ENCODE measurements around the gene MAP4K3. TPM values are rescaled to one million over a fixed set of nuclear protein-coding genes. Genes with fewer than 3 reads are reported as not detected.
A peak's percentile ranks its signal among the peaks of the same experiment; 100 is the strongest.

The MAP4K3 gene
- total and polyA plus RNA-seq, 2 of the 4 experiments (the other 2 are of a cell fraction): 13.2 to 32.6 TPM

DNA sequence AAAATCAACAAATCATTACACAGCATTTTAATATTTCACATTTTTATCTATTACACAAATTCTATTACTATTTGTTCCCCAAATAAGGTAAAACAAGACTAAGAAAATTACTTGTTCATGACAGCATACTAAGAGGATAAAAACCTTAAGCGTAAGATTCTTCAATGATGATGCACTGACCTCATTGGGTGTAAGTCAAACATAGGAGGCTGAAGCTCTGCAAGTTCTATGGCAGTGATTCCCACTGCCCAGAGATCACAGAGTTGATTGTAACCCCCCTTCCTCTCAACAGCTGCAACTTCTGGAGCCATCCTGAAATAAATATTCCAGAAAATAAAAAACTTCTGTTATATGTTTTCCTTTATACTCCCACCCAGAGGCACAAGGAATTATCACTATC is 111.1 kb downstream of the MAP4K3 start:
- Histone ChIP-seq H3K23ac (ENCODE audit: low read depth, low read length) (no peak overlapping the region), H3K4me2 (ENCODE audit: low read depth, low read length) (no peak overlapping the region), H2AFZ (replicated peaks; ENCODE audit: low read length, poor library complexity) (no peak overlapping the region), H3K4me3 (ENCODE audit: insufficient read depth, low read depth, low read length) (no peak overlapping the region), H3K27me3 (ENCODE audit: control insufficient read depth, insufficient read depth, low read length) (no peaks in the 10 kb centered on the region), H2BK15ac (ENCODE audit: low read depth, low read length) (no peak overlapping the region), H2BK20ac (ENCODE audit: low read depth, low read length) (no peak overlapping the region), H2BK120ac (ENCODE audit: low read depth, low read length) (no peak overlapping the region), H3K9me1 (ENCODE audit: insufficient read depth, low read length) (peaks cover 3% of the 10 kb centered on the region; the same call in 1 of the 2 replicates), H3K36me3 (ENCODE audit: control insufficient read depth, insufficient read depth, low read length) (peaks cover 24% of the 10 kb centered on the region), H2AK9ac (replicated peaks; ENCODE audit: low read depth, low read length, poor library complexity) (no peak overlapping the region), H3K14ac (replicated peaks; ENCODE audit: low read depth, low read length) (no peak overlapping the region; the same call in 1 of the 2 replicates), H3K9me3 (ENCODE audit: control insufficient read depth, insufficient read depth, low read length) (no peaks in the 10 kb centered on the region), H3K79me1 (ENCODE audit: low read depth in 1 of 2, low read length in 2 of 2) (peaks cover 20 to 26% of the 10 kb centered on the region in 2 experiments), H3K4me1 (ENCODE audit: control insufficient read depth, insufficient read depth, low read length) (peaks cover 3% of the 10 kb centered on the region; the same call in 1 of the 2 replicates), H3K4ac (ENCODE audit: low read depth, low read length) (no peak overlapping the region), H4K8ac (ENCODE audit: low read depth in 2 of 2, low read length in 2 of 2) (0 out of 4 replicates have a peak overlapping the region, but pooled peaks of 1 of the 2 experiments have one; percentile 33), H2BK5ac (ENCODE audit: low read depth, low read length, poor library complexity, severe bottlenecking) (no peak overlapping the region), H3K9ac (ENCODE audit: low read depth, low read length) (no peak overlapping the region), H4K91ac (ENCODE audit: insufficient read depth, low read depth, low read length) (no peak overlapping the region), H3K27ac (ENCODE audit: insufficient read depth, low read length) (no peak overlapping the region), H3K56ac (ENCODE audit: extremely low read depth, insufficient read depth, low read length) (no peak overlapping the region), H3K18ac (ENCODE audit: low read depth, low read length) (no peak overlapping the region), H4K20me1 (ENCODE audit: insufficient read depth, low read length) (no peaks in the 10 kb centered on the region), H4K5ac (ENCODE audit: low read depth, low read length) (no peak overlapping the region), H2AK5ac (ENCODE audit: low read depth, low read length) (no peak overlapping the region)
- no TSS peak for BruUV-seq (replicated peaks)
- peak; percentile 57 for DNase-seq
- peak; percentile 40; the same call in 1 of the 2 replicates for ATAC-seq (ENCODE audit: low read depth)
- in situ Hi-C loops (cut with MboI; ENCODE audit: low sequenced_read_pairs) (no loop called here), dilution Hi-C loops (cut with HindIII; ENCODE audit: low sequenced_read_pairs, unreplicated experiment) (no loop called here), intact Hi-C loops (cut with micrococcal nuclease) (no loop called here)
- ChIA-PET POLR2A (ENCODE audit: unreplicated experiment) (no interaction called here), CTCF (no interaction called here)
- TF ChIP-seq SMC3 (IDR thresholded peaks at IDR 0.05; ENCODE audit: low read depth, low read length): no peak
- TF ChIP-seq, protein P1, sequence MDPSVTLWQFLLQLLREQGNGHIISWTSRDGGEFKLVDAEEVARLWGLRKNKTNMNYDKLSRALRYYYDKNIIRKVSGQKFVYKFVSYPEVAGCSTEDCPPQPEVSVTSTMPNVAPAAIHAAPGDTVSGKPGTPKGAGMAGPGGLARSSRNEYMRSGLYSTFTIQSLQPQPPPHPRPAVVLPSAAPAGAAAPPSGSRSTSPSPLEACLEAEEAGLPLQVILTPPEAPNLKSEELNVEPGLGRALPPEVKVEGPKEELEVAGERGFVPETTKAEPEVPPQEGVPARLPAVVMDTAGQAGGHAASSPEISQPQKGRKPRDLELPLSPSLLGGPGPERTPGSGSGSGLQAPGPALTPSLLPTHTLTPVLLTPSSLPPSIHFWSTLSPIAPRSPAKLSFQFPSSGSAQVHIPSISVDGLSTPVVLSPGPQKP (IDR thresholded peaks at IDR 0.05; ENCODE audit: borderline replicate concordance, low read depth, low read length): no peak
- TF ChIP-seq, protein P2, sequence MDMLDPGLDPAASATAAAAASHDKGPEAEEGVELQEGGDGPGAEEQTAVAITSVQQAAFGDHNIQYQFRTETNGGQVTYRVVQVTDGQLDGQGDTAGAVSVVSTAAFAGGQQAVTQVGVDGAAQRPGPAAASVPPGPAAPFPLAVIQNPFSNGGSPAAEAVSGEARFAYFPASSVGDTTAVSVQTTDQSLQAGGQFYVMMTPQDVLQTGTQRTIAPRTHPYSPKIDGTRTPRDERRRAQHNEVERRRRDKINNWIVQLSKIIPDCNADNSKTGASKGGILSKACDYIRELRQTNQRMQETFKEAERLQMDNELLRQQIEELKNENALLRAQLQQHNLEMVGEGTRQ (IDR thresholded peaks at IDR 0.05; ENCODE audit: low read depth, low read length): no peak
- TF ChIP-seq MAFK (IDR thresholded peaks at IDR 0.05; ENCODE audit: low read depth, low read length): no peak
- no peak for TF ChIP-seq NFE2L2 (IDR thresholded peaks at IDR 0.05; ENCODE audit: low read depth, low read length)
- no peak for TF ChIP-seq BHLHE40 (IDR thresholded peaks at IDR 0.05; ENCODE audit: low read depth, low read length)
- TF ChIP-seq RCOR1 (IDR thresholded peaks at IDR 0.05; ENCODE audit: insufficient replicate concordance, low read length): no peak
- no peak for TF ChIP-seq MXI1 (IDR thresholded peaks at IDR 0.05; ENCODE audit: borderline replicate concordance, low read depth, low read length)
- no peak for TF ChIP-seq RFX5 (IDR thresholded peaks at IDR 0.05; ENCODE audit: low read depth, low read length)
- TF ChIP-seq, protein P3, sequence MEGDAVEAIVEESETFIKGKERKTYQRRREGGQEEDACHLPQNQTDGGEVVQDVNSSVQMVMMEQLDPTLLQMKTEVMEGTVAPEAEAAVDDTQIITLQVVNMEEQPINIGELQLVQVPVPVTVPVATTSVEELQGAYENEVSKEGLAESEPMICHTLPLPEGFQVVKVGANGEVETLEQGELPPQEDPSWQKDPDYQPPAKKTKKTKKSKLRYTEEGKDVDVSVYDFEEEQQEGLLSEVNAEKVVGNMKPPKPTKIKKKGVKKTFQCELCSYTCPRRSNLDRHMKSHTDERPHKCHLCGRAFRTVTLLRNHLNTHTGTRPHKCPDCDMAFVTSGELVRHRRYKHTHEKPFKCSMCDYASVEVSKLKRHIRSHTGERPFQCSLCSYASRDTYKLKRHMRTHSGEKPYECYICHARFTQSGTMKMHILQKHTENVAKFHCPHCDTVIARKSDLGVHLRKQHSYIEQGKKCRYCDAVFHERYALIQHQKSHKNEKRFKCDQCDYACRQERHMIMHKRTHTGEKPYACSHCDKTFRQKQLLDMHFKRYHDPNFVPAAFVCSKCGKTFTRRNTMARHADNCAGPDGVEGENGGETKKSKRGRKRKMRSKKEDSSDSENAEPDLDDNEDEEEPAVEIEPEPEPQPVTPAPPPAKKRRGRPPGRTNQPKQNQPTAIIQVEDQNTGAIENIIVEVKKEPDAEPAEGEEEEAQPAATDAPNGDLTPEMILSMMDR (conservative IDR thresholded peaks at IDR 0.05; ENCODE audit: low read depth, low read length): no peak
- no CpG with 5 or more reads among the region's 1 CpG for WGBS, 2 experiments (ENCODE audit: extremely low coverage in 2 of 2, insufficient read length in 1 of 2)

All from IMR-90 (cell line).